ENCODE results near the gene KIF3B. TPM values are rescaled to one million over a fixed set of nuclear protein-coding genes. Genes with fewer than 3 reads are reported as not detected.
"Not testable (repeated sequence)": the region's sequence is repeated elsewhere in the genome, so short reads cannot be mapped to it uniquely, and the experiment has no call there.

KIF3B gene
- total and polyA plus RNA-seq, 12 donors = 8.4 to 62.1 (median 28.6) TPM

GRCh38 chr20:32336918-32337347 is 59.5 kb downstream of the KIF3B start:
- Histone ChIP-seq H3K36me3 (replicated peaks in 1 of 2) (peaks cover 0 to 2% of the 10 kb centered on the region in 2 donors), H3K27me3 (no peaks in the 10 kb centered on the region), H3K4me3 (no peak overlapping the region), H3K27ac (no peak overlapping the region), H3K4me1 (replicated peaks in 1 of 2) (peaks cover 3 to 9% of the 10 kb centered on the region in 2 donors), H3K9me3 (replicated peaks in 1 of 3) (no peaks in the 10 kb centered on the region)
- intact Hi-C loops (cut with DNase I) = loop anchor here in 1 of 2 donors (10.0 kb wide), 3 partner anchors 118 to 318 kb away; no protein-coding TSS in a partner anchor
- WGBS, 4 donors = 14 to 26% (median 20%) methylated on average over 5 of the region's 5 CpGs
- TF ChIP-seq CTCF (IDR thresholded peaks at IDR 0.05) = peak; percentile 35 to 78 (median 64)
- TF ChIP-seq POLR2A (IDR thresholded peaks at IDR 0.05) = no peak
- no peak for DNase-seq

GRCh38 chr20:32337937-32338661 is 60.6 kb downstream of the KIF3B start:
- Histone ChIP-seq H3K4me1 (replicated peaks in 1 of 2) (peaks cover 0 to under 1% of the 10 kb centered on the region in 2 donors), H3K27ac (no peak overlapping the region), H3K36me3 (replicated peaks in 1 of 2) (no peaks in the 10 kb centered on the region), H3K9me3 (replicated peaks in 1 of 3) (no peaks in the 10 kb centered on the region), H3K27me3 (no peaks in the 10 kb centered on the region), H3K4me3 (no peak overlapping the region)
- 84 to 93% (median 88%) methylated on average over 11 of the region's 11 CpGs for WGBS, 4 donors
- TF ChIP-seq CTCF (IDR thresholded peaks at IDR 0.05) (no peak), POLR2A (IDR thresholded peaks at IDR 0.05) (no peak)
- intact Hi-C loops (cut with DNase I) = loop anchor here in 1 of 2 donors (10.0 kb wide), 3 partner anchors 117 to 317 kb away; no protein-coding TSS in a partner anchor
- DNase-seq = no peak

- H3K4me3 ChIP-seq = no peak overlapping the region
- intact Hi-C loops (cut with DNase I) = loop anchor here in 1 of 2 donors (10.0 kb wide), 3 partner anchors 116 to 316 kb away; no protein-coding TSS in a partner anchor
- peak in 2 of 7 donors; percentile 23 to 28 for DNase-seq
- no peaks in the 10 kb centered on the region for H3K36me3 ChIP-seq (replicated peaks in 1 of 2)
- H3K9me3 ChIP-seq (replicated peaks in 1 of 3) = no peaks in the 10 kb centered on the region
- H3K4me1 ChIP-seq (replicated peaks in 1 of 2) = no peaks in the 10 kb centered on the region
- no peak overlapping the region for H3K27ac ChIP-seq
- WGBS, 4 donors = 77 to 81% (median 78%) methylated on average over 7 of the region's 7 CpGs
- H3K27me3 ChIP-seq = no peaks in the 10 kb centered on the region
- TF ChIP-seq CTCF (IDR thresholded peaks at IDR 0.05) (no peak), POLR2A (IDR thresholded peaks at IDR 0.05) (no peak)
Measured at GRCh38 chr20:32338665-32339064, 61.2 kb downstream of the KIF3B start.

- no peaks in the 10 kb centered on the region for H3K4me1 ChIP-seq (replicated peaks in 1 of 2)
- H3K36me3 ChIP-seq (replicated peaks in 1 of 2) = no peaks in the 10 kb centered on the region
- no peak overlapping the region for H3K27ac ChIP-seq
- intact Hi-C loops (cut with DNase I) = loop anchor here in 1 of 2 donors (10.0 kb wide), 3 partner anchors 116 to 316 kb away; no protein-coding TSS in a partner anchor
- no peak overlapping the region for H3K4me3 ChIP-seq
- no peaks in the 10 kb centered on the region for H3K27me3 ChIP-seq
- DNase-seq = no peak
- H3K9me3 ChIP-seq (replicated peaks in 1 of 3) = no peaks in the 10 kb centered on the region
- WGBS, 4 donors = 60 to 70% (median 67%) methylated on average over 2 of the region's 2 CpGs
- no peak for TF ChIP-seq CTCF (IDR thresholded peaks at IDR 0.05)
- no peak for TF ChIP-seq POLR2A (IDR thresholded peaks at IDR 0.05)
Measured at GRCh38 chr20:32339116-32339515, 61.7 kb downstream of the KIF3B start.

- WGBS, 4 donors = 82 to 92% (median 86%) methylated on average over 2 of the region's 2 CpGs
- DNase-seq; H3K4me1 ChIP-seq (replicated peaks in 1 of 2); H3K4me3 ChIP-seq; H3K36me3 ChIP-seq (replicated peaks in 1 of 2); intact Hi-C loops (cut with DNase I); H3K9me3 ChIP-seq (replicated peaks in 1 of 3); H3K27ac ChIP-seq; H3K27me3 ChIP-seq: not testable (repeated sequence)
Measured at GRCh38 chr20:32341053-32341452, 63.6 kb downstream of the KIF3B start.

Data from adrenal gland (tissue), 12 donors.